HG02571 (cell line): ENCODE measurements around the gene DPT.

Source experiments
- ATAC-seq: cut with Tn5 transposase; IDR thresholded peaks from one replicate; pipeline ENCODE4 v1.9.1; 2021; ENCODE audit warnings: mild to moderate bottlenecking, moderate library complexity; ENCODE audit not compliant: unreplicated experiment

DPT gene

GRCh38 chr1:168706391-168706992, 22.5 kb downstream of the DPT start:
- no peak for ATAC-seq

GRCh38 chr1:168700575-168701268, 28.3 kb downstream of the DPT start:
- no peak for ATAC-seq

GRCh38 chr1:168698453-168698852, 30.6 kb downstream of the DPT start:
- ATAC-seq: no peak

- ATAC-seq: no peak
Measured at GRCh38 chr1:168697356-168698126, 31.5 kb downstream of the DPT start.

GRCh38 chr1:168696125-168696760, 32.8 kb downstream of the DPT start:
- ATAC-seq: no peak

GRCh38 chr1:168693872-168694238, 35.2 kb downstream of the DPT start:
- no peak for ATAC-seq

GRCh38 chr1:168693197-168693871, 35.7 kb downstream of the DPT start:
- ATAC-seq: no peak

GRCh38 chr1:168692472-168692871, 36.5 kb downstream of the DPT start:
- no peak for ATAC-seq

GRCh38 chr1:168691541-168691940, 37.5 kb downstream of the DPT start:
- no peak for ATAC-seq

GRCh38 chr1:168689726-168690602, 39.0 kb downstream of the DPT start:
- no peak for ATAC-seq

- ATAC-seq: no peak
Measured at GRCh38 chr1:168689327-168689657, 39.7 kb downstream of the DPT start.

- no peak for ATAC-seq
Measured at GRCh38 chr1:168688644-168689326, 40.2 kb downstream of the DPT start.

GRCh38 chr1:168687816-168688215, 41.2 kb downstream of the DPT start:
- ATAC-seq: no peak

- ATAC-seq: no peak
Measured at GRCh38 chr1:168686666-168687065, 42.3 kb downstream of the DPT start.

- no peak for ATAC-seq
Measured at GRCh38 chr1:168683871-168684270, 45.1 kb downstream of the DPT start.

- no peak for ATAC-seq
Measured at GRCh38 chr1:168676861-168677260, 52.1 kb downstream of the DPT start.

GRCh38 chr1:168676029-168676812, 52.8 kb downstream of the DPT start:
- no peak for ATAC-seq

- ATAC-seq: no peak
Measured at GRCh38 chr1:168673974-168674683, 54.9 kb downstream of the DPT start.
